Natural killer cell (primary cell): ENCODE results near the gene LDB2. TPM values are rescaled to one million over a fixed set of nuclear protein-coding genes. Genes with fewer than 3 reads are reported as not detected.

Experiments
- ATAC-seq, 3 donors: fragments of 150-1000 bp in 2 of 3; fragments of 200-7000 bp in 1 of 3; cut with Tn5 transposase; 1 replicate in 1 of 3; 2 replicates in 2 of 3; pipeline ENCODE4 v1.10.0; 2021; ENCODE audit warnings: mild to moderate bottlenecking in 2 of 3, moderate library complexity in 2 of 3
- DNase-seq, 2 donors: peaks; one replicate each; pipeline versions ENCODE4 v3.0.0 to v3.0.0-alpha.2; 2013 to 2021; ENCODE audit warnings: mixed read lengths in 1 of 2
- H3K27ac ChIP-seq: one replicate; pipeline ENCODE4 v1.5.1; 2013; ENCODE audit warnings: mild to moderate bottlenecking, low read length
- H3K27me3 ChIP-seq: one replicate; pipeline ENCODE4 v1.6.1; 2013; ENCODE audit warnings: low read length; ENCODE audit not compliant: control insufficient read depth, insufficient read depth
- H3K36me3 ChIP-seq: one replicate; pipeline ENCODE4 v1.6.1; 2013; ENCODE audit warnings: low read length; ENCODE audit not compliant: control insufficient read depth, insufficient read depth
- H3K4me1 ChIP-seq: one replicate; pipeline ENCODE4 v1.6.1; 2013; ENCODE audit warnings: low read length; ENCODE audit not compliant: control insufficient read depth, insufficient read depth
- H3K4me3 ChIP-seq: one replicate; pipeline ENCODE4 v1.5.1; 2013; ENCODE audit warnings: low read length
- H3K9me3 ChIP-seq: one replicate; pipeline ENCODE4 v1.6.1; 2013; ENCODE audit warnings: low read length; ENCODE audit not compliant: control insufficient read depth, insufficient read depth
- H3K27ac Mint-ChIP-seq, 2 donors: one replicate each; pipeline ENCODE4 v1.8.0; 2022; ENCODE audit warnings: mild to moderate bottlenecking in 2 of 2, mixed read lengths in 2 of 2, moderate library complexity in 1 of 2
- H3K27me3 Mint-ChIP-seq, 2 donors: one replicate each; pipeline ENCODE4 v1.8.0; 2022; ENCODE audit warnings: low read depth in 2 of 2, mixed read lengths in 2 of 2
- H3K36me3 Mint-ChIP-seq: one replicate; pipeline ENCODE4 v1.8.0; 2022; ENCODE audit warnings: mixed read lengths
- H3K4me1 Mint-ChIP-seq, 2 donors: one replicate each; pipeline ENCODE4 v1.8.0; 2022; ENCODE audit warnings: mixed read lengths in 2 of 2
- H3K4me3 Mint-ChIP-seq: one replicate; pipeline ENCODE4 v1.8.0; 2022; ENCODE audit warnings: mild to moderate bottlenecking, moderate library complexity, mixed read lengths
- H3K9me3 Mint-ChIP-seq, 2 donors: one replicate each; pipeline ENCODE4 v1.8.0; 2022; ENCODE audit warnings: mixed read lengths in 2 of 2
- CTCF ChIP-seq: fragments of 200-600 bp; IDR thresholded peaks from one replicate; pipeline ENCODE4 v1.8.0; 2022; ENCODE audit warnings: antibody characterized with exemption
- WGBS: methylation state at CpG from one replicate; pipeline ENCODE4 v1.1.7; 2013; ENCODE audit warnings: missing lambda C conversion rate; ENCODE audit not compliant: insufficient coverage; 5-methylcytosine and 5-hydroxymethylcytosine counted together
- intact Hi-C: fragments of 100-400 bp; cut with micrococcal nuclease; formaldehyde crosslinking; loops from one replicate; pipeline ENCODE4 v1.14.2; 2022
- total RNA-seq, 4 donors: library from RNA; stranded (reverse); fragments of 120-200 nt in 1 of 4; gene quantifications; one replicate each; pipeline versions ENCODE4 v1.2.3 to v1.2.4, GENCODE V29; 2013 to 2022

LDB2 gene
- total RNA-seq, 3 donors from 2014 or later (not counting 1 experiment from before 2014, with no cell fraction given): 8.2 to 14.2 (median 13.6) TPM

- H3K27me3 ChIP-seq: no peaks in the 10 kb centered on the region
- H3K9me3 Mint-ChIP-seq: no peaks in the 10 kb centered on the region
- H3K27ac ChIP-seq: no peak overlapping the region
- peak; percentile 74 to 82 for DNase-seq
- H3K4me1 ChIP-seq: no peaks in the 10 kb centered on the region
- 56% methylated on average over 13 of the region's 13 CpGs for WGBS
- H3K36me3 Mint-ChIP-seq: no peaks in the 10 kb centered on the region
- H3K9me3 ChIP-seq: no peaks in the 10 kb centered on the region
- H3K27me3 Mint-ChIP-seq: peaks cover 0 to 2% of the 10 kb centered on the region in 2 donors
- H3K4me3 ChIP-seq: no peak overlapping the region
- TF ChIP-seq CTCF: peak; percentile 94
- H3K4me1 Mint-ChIP-seq: peaks cover 9 to 10% of the 10 kb centered on the region in 2 donors
- peak; percentile 93 to 100 (median 100) for ATAC-seq
- no peaks in the 10 kb centered on the region for H3K36me3 ChIP-seq
- intact Hi-C loops: loop anchor here (1.0 to 10.0 kb wide), 2 partner anchors 122 to 528 kb away; no protein-coding TSS in a partner anchor
- H3K27ac Mint-ChIP-seq: no peak overlapping the region
- no peak overlapping the region for H3K4me3 Mint-ChIP-seq
Observed at GRCh38 chr4:16916719-16917337, 18.4 kb upstream of the LDB2 start.

- Histone ChIP-seq H3K36me3 (no peaks in the 10 kb centered on the region), H3K27me3 (no peaks in the 10 kb centered on the region), H3K4me1 (no peaks in the 10 kb centered on the region), H3K27ac (no peak overlapping the region), H3K9me3 (no peaks in the 10 kb centered on the region), H3K4me3 (no peak overlapping the region)
- Mint-ChIP-seq H3K27ac (no peak overlapping the region), H3K27me3 (peaks cover 0 to 2% of the 10 kb centered on the region in 2 donors), H3K4me3 (no peak overlapping the region), H3K4me1 (peaks cover 9 to 10% of the 10 kb centered on the region in 2 donors), H3K36me3 (no peaks in the 10 kb centered on the region), H3K9me3 (no peaks in the 10 kb centered on the region)
- DNase-seq: no peak
- 74% methylated on average over 2 of the region's 2 CpGs for WGBS
- ATAC-seq: no peak
- intact Hi-C loops: loop anchor here (1.0 to 10.0 kb wide), 2 partner anchors 121 to 529 kb away; no protein-coding TSS in a partner anchor
- no peak for TF ChIP-seq CTCF
Observed at GRCh38 chr4:16916031-16916430, 17.6 kb upstream of the LDB2 start.

GRCh38 chr4:16914208-16914607, 15.8 kb upstream of the LDB2 start:
- DNase-seq: no peak
- H3K4me1 Mint-ChIP-seq: peaks cover 9 to 10% of the 10 kb centered on the region in 2 donors
- no peaks in the 10 kb centered on the region for H3K9me3 Mint-ChIP-seq

More at GRCh38 chr4:16914208-16914607, 15.8 kb upstream of the LDB2 start:
- H3K27ac Mint-ChIP-seq: no peak overlapping the region
- H3K9me3 ChIP-seq: no peaks in the 10 kb centered on the region
- no peaks in the 10 kb centered on the region for H3K36me3 Mint-ChIP-seq
- no peak for TF ChIP-seq CTCF
- no peak overlapping the region for H3K4me3 Mint-ChIP-seq
- WGBS: 100% methylated on average over 1 of the region's 1 CpG
- peaks cover 0 to 8% of the 10 kb centered on the region in 2 donors for H3K27me3 Mint-ChIP-seq
- H3K27me3 ChIP-seq: no peaks in the 10 kb centered on the region
- no peak for ATAC-seq
- no peaks in the 10 kb centered on the region for H3K4me1 ChIP-seq
- H3K27ac ChIP-seq: no peak overlapping the region
- intact Hi-C loops: loop anchor here (10.0 kb wide), 1 partner anchor 531 kb away; no protein-coding TSS in a partner anchor
- no peak overlapping the region for H3K4me3 ChIP-seq
- no peaks in the 10 kb centered on the region for H3K36me3 ChIP-seq
